BLaER1 treated with 17β-estradiol and CSF1 and Interleukin-3, amounts not matched to agents 10 nM and 100 nM (cell line): ENCODE results near the gene PKMYT1.
A peak's percentile ranks its signal among the peaks of the same experiment; 100 is the strongest.

Experiments used
- H3K27ac ChIP-seq, 11 experiments: shearing (Covaris generic); formaldehyde crosslinking; 2 replicates each; pipeline ENCODE4 v1.8.1; 2022
- H3K27me3 ChIP-seq, 11 experiments: shearing (Covaris generic); formaldehyde crosslinking; 2 replicates each; pipeline ENCODE4 v1.8.1; 2022
- H3K36me3 ChIP-seq, 11 experiments: shearing (Covaris generic); formaldehyde crosslinking; 2 replicates each; pipeline ENCODE4 v1.8.1; 2022
- H3K4me1 ChIP-seq, 10 experiments: shearing (Covaris generic); formaldehyde crosslinking; 2 replicates each; pipeline ENCODE4 v1.8.1; 2022
- H3K4me2 ChIP-seq, 11 experiments: shearing (Covaris generic); formaldehyde crosslinking; 2 replicates each; pipeline ENCODE4 v1.8.1; 2022
- H3K4me3 ChIP-seq, 10 experiments: shearing (Covaris generic); formaldehyde crosslinking; 2 replicates each; pipeline ENCODE4 v1.8.1; 2022
- H3K9ac ChIP-seq, 11 experiments: shearing (Covaris generic); formaldehyde crosslinking; 2 replicates each; pipeline ENCODE4 v1.8.1; 2022
- H3K9me3 ChIP-seq, 11 experiments: shearing (Covaris generic); formaldehyde crosslinking; replicated peaks in 1 of 11; 2 replicates each; pipeline ENCODE4 v1.8.1; 2022
- H4K20me1 ChIP-seq, 11 experiments: shearing (Covaris generic); formaldehyde crosslinking; 2 replicates each; pipeline ENCODE4 v1.8.1; 2022
- Cebpa-rat ChIP-seq, 11 experiments: shearing (Covaris generic); IDR thresholded peaks; 2 replicates each; pipeline ENCODE4 v1.8.1; 2022

Gene PKMYT1

DNA sequence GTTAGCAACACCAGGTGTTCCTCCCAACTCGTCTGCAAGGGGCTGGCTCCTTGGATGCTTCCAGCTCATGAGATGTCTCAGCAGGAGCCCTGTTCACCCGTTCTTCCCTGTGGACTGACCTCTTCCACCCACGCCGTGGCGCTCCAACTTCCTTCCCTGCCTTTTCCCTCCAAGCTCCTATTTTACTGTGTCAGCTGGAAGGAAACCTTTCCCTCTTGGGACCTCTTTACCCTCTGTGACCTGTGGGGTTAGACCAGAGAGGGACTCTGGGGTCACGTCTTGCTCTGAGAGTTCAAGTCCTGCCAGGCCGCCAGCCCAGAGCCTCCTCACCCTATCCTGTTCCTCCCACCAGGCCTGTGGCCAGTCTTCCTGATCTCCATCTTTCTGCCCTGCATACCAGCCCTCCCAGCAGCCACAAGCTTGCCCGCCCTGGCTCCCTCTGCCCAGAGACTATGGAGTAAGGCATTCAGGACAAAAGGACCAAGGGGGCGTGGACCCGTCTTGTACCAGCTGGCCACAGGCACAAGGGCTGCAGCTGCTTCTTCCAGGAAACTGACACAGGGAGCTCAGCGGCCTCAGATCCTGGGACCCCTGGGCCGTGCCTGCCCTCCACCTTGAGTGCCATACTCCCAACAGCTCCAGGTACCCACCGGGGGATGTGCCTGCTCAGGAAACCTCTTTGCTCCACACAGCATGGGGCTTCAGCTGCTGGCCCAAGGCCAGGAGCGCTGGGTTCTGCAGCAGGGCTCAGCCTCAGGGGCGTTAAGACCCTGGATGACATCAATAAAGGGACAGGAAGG lies 8.1 kb downstream of the PKMYT1 start:
- Histone ChIP-seq H3K4me2 (peak overlapping the region; percentile 92 to 99 (median 96)), H3K27ac (peak overlapping the region in 7 of 11 experiments; percentile 25 to 66 (median 55); a peak in 11 of 22 replicates), H3K36me3 (peaks cover 0 to 64% (median 31%) of the 10 kb centered on the region in 11 experiments; a peak in 14 of 22 replicates), H3K9ac (peak overlapping the region in 9 of 11 experiments; percentile 83 to 92 (median 88); a peak in 17 of 22 replicates), H3K4me3 (peak overlapping the region in 8 of 10 experiments; percentile 77 to 98 (median 94); a peak in 15 of 20 replicates), H4K20me1 (peaks cover 39 to 96% (median 86%) of the 10 kb centered on the region in 11 experiments), H3K4me1 (peaks cover 72 to 91% (median 88%) of the 10 kb centered on the region in 10 experiments), H3K27me3 (no peaks in the 10 kb centered on the region), H3K9me3 (no peaks in the 10 kb centered on the region)
- TF ChIP-seq Cebpa-rat (IDR thresholded peaks at IDR 0.05): no peak

DNA sequence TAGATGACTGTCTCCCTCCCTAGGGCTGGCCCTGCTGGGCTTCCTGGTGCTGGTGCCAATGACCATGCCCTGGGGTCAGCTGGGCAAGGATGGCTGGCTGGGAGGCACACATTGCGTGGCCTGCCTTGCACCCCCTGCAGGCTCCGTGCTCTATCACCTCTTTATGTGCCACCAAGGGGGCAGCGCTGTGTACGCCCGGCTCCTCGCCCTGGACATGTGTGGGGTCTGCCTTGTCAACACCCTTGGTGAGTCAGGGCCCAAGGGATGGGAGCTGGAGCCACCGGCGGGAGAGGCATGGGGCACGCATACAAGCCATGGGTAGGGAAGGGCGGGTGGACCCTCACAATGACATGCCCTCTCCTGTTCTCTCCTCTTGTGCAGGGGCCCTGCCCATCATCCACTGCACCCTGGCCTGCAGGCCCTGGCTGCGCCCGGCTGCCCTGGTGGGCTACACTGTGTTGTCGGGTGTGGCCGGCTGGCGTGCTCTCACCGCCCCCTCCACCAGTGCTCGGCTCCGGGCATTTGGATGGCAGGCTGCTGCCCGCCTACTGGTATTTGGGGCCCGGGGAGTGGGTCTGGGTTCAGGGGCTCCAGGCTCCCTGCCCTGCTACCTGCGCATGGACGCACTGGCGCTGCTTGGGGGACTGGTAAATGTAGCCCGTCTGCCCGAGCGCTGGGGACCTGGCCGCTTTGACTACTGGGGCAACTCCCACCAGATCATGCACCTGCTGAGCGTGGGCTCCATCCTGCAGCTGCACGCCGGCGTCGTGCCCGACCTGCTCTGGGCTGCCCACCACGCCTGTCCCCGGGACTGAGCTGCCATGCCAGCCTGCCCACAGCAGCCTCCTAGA lies 8.9 kb downstream of the PKMYT1 start:
- Histone ChIP-seq H3K27me3 (no peaks in the 10 kb centered on the region), H3K4me1 (peaks cover 73 to 86% (median 81%) of the 10 kb centered on the region in 10 experiments), H3K27ac (peak overlapping the region in 3 of 11 experiments; percentile 9 to 83 (median 66); a peak in 2 of 22 replicates), H3K36me3 (peaks cover 0 to 56% (median 23%) of the 10 kb centered on the region in 11 experiments; a peak in 14 of 22 replicates), H3K4me2 (peak overlapping the region; percentile 92 to 99 (median 96)), H4K20me1 (peaks cover 39 to 96% (median 80%) of the 10 kb centered on the region in 11 experiments), H3K4me3 (peak overlapping the region; percentile 77 to 98 (median 94); a peak in 19 of 20 replicates), H3K9me3 (no peaks in the 10 kb centered on the region), H3K9ac (peak overlapping the region; percentile 79 to 92 (median 86); a peak in 20 of 22 replicates)
- no peak for TF ChIP-seq Cebpa-rat (IDR thresholded peaks at IDR 0.05)

DNA sequence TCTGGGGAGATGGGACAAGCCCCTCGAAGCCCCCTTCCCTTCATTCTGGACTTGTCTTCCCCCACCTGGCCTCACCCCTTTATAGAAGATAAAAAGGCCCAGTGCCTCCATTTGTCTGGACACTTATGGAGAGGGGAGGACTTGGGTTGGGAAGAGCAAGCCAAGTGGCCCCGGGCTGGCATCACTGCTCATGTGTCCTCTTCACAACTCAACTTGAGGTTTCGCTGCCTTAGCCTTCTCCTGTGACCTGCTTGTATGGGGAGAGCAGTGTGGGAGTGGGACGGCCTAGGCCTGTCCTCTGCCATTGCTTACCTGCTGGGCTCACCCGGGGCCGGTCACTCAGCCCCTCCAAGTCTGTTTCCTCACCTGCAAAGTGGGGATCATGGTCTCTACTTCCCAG lies 9.7 kb downstream of the PKMYT1 start:
- Histone ChIP-seq H3K36me3 (peaks cover 0 to 48% (median 15%) of the 10 kb centered on the region in 11 experiments; a peak in 14 of 22 replicates), H3K27me3 (no peaks in the 10 kb centered on the region), H3K9ac (peak overlapping the region; percentile 79 to 92 (median 86)), H3K4me2 (peak overlapping the region; percentile 92 to 99 (median 96)), H3K4me1 (peaks cover 74 to 84% (median 80%) of the 10 kb centered on the region in 10 experiments), H3K4me3 (peak overlapping the region; percentile 77 to 98 (median 94)), H4K20me1 (peaks cover 39 to 96% (median 79%) of the 10 kb centered on the region in 11 experiments), H3K27ac (peak overlapping the region in 10 of 11 experiments; percentile 61 to 89 (median 81); a peak in 19 of 22 replicates), H3K9me3 (no peaks in the 10 kb centered on the region)
- no peak for TF ChIP-seq Cebpa-rat (IDR thresholded peaks at IDR 0.05)

DNA sequence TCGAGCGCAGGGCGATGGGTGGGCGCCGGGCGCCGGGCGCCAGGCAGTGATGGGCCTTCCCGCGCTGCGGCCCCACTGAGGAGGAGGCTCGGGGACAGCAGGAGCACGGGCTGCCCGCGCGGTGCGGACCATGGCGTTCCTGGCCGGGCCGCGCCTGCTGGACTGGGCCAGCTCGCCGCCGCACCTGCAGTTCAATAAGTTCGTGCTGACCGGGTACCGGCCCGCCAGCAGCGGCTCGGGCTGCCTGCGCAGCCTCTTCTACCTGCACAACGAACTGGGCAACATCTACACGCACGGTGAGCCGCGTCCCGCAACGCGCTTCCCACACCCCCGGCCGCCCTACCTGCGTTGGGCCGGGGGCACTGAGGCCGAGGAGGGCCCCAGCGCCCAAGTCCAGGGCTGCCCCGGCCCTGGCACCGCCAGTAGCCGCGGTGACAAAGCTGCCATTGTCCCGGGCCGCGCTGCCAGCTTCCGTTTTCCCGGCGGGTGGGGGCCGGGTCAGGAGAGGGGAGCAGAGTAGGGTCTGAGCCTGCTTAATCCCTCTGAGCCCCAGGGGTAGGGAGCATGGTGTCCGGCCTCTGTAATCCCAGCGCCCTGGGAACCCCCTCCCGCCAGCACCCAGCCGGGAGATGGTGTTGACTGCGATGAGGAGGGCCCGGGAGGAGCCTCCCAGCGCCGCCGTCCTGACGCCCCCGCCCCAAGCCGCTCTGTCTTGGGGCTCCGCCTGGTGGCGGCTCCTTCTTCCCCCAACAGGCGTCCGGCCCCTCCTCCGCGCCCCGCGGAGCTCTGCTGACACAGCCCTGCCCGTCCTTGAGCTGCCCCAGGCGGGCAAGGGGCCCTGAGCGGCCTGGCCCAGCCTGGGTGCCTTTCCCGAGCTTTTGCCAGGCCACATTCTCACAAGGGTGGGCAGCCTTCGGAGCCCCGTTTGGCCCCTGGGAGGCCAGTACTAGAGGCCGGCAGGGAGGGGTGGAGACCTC lies 10.4 kb downstream of the PKMYT1 start:
- TF ChIP-seq Cebpa-rat (IDR thresholded peaks at IDR 0.05): no peak
- peak overlapping the region; percentile 92 to 99 (median 96) for H3K4me2 ChIP-seq
- H3K36me3 ChIP-seq: peaks cover 0 to 41% (median 8%) of the 10 kb centered on the region in 11 experiments; a peak in 13 of 22 replicates
- peak overlapping the region; percentile 77 to 98 (median 94) for H3K4me3 ChIP-seq
- H3K9ac ChIP-seq: peak overlapping the region; percentile 79 to 92 (median 86)
- H3K4me1 ChIP-seq: peaks cover 71 to 82% (median 78%) of the 10 kb centered on the region in 10 experiments
- H3K9me3 ChIP-seq: no peaks in the 10 kb centered on the region
- H3K27ac ChIP-seq: peak overlapping the region; percentile 19 to 89 (median 81); a peak in 21 of 22 replicates
- H3K27me3 ChIP-seq: peaks cover 0 to under 1% (median 0%) of the 10 kb centered on the region in 11 experiments; a peak in 2 of 22 replicates
- H4K20me1 ChIP-seq: peaks cover 39 to 94% (median 75%) of the 10 kb centered on the region in 11 experiments

DNA sequence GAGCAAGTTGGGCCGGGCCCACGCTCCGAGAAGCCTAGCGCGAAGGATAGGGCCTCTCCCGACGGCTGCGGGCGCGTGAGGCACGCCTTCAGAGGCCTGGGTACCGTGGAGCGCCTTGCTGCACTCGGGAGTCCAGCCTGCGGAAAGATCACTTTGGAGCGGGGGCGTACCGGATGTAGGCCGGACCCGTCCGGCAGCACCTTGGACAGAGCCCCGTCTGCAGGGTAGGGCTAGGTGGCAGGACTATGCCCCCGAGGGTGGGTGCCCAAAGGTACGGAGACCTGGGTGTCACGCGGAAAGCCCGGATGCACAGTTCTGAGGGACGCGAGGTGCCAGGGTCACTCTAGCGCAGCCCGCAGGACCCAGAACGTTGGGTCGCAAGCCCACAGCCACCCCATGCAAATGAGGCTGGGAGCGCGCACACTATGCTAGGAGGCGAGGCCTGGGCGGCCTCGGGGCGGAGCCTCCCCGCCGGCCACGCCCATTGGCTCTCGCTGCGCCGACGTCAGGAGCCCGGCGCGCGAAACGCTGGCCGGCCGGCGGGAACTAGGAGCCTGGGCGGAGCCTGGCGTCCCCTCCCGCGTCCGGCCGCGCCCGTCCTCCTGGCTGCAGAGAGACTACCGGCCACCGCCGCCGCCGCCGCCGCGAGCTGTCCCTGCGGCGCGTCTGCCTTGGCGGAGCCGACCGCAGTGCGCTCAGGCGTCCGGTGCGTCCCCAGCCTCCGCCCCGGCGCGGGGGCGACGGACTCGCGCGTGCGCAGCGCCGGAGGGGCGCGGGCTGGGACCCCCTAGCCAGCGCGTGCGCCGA lies 11.3 kb downstream of the PKMYT1 start, which contains the start of gene PAQR4:
PAQR4 (plus strand) TSS at position 611 of the 807 bp plus-strand sequence. CDS start 327 bp downstream, outside the sequence.
- Histone ChIP-seq H4K20me1 (peaks cover 38 to 93% (median 66%) of the 10 kb centered on the region in 11 experiments), H3K4me2 (peak within 1 kb of the TSS; percentile 92 to 99 (median 96)), H3K4me3 (peak within 1 kb of the TSS; percentile 77 to 98 (median 94)), H3K27me3 (peaks cover 0 to 10% (median 0%) of the 10 kb centered on the region in 11 experiments; a peak in 12 of 22 replicates), H3K4me1 (peaks cover 71 to 82% (median 78%) of the 10 kb centered on the region in 10 experiments), H3K9ac (peak within 1 kb of the TSS; percentile 79 to 92 (median 86)), H3K27ac (peak within 1 kb of the TSS; percentile 19 to 89 (median 81); a peak in 21 of 22 replicates), H3K36me3 (peaks cover 0 to 33% (median 4%) of the 10 kb centered on the region in 11 experiments; a peak in 10 of 22 replicates), H3K9me3 (no peaks in the 10 kb centered on the region)
- TF ChIP-seq Cebpa-rat (IDR thresholded peaks at IDR 0.05): no peak

DNA sequence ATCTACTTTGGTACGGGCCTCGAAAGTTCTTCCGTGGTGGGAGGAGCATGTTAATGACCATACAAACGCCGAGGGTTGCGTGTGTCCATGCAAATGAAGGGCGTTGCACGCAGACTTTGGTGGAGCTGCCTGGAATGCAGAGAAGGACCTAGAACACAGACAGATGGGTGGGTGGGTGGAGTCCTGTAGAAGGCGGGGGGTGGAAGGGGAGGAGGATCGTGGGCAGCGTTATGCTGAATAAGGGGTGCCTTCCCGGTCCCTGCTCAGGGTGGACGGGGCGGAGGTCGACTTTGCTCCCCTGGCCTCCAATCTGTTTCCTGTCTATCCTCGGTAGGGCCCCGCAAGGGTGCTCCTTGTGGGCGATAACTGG lies 11.9 kb downstream of the PKMYT1 start:
- peaks cover 0 to 16% (median 5%) of the 10 kb centered on the region in 11 experiments; a peak in 12 of 22 replicates for H3K27me3 ChIP-seq
- H3K4me3 ChIP-seq: peak overlapping the region; percentile 77 to 98 (median 94)
- H3K4me1 ChIP-seq: peaks cover 71 to 82% (median 78%) of the 10 kb centered on the region in 10 experiments
- peak overlapping the region in 10 of 11 experiments; percentile 79 to 92 (median 87); a peak in 19 of 22 replicates for H3K9ac ChIP-seq
- no peaks in the 10 kb centered on the region for H3K9me3 ChIP-seq
- H3K4me2 ChIP-seq: peak overlapping the region; percentile 92 to 99 (median 96)
- peak overlapping the region in 10 of 11 experiments; percentile 71 to 89 (median 81); a peak in 19 of 22 replicates for H3K27ac ChIP-seq
- TF ChIP-seq Cebpa-rat (IDR thresholded peaks at IDR 0.05): no peak
- H3K36me3 ChIP-seq: peaks cover 0 to 27% (median 4%) of the 10 kb centered on the region in 11 experiments; a peak in 10 of 22 replicates
- H4K20me1 ChIP-seq: peaks cover 32 to 87% (median 60%) of the 10 kb centered on the region in 11 experiments
